T-cell (primary cell): ENCODE data around the gene CRYZ. TPM values are rescaled to one million over a fixed set of nuclear protein-coding genes. Genes with fewer than 3 reads are reported as not detected.

Source experiments
- ATAC-seq, 4 experiments: fragments of 200-7000 bp in 3 of 4; fragments of 150-1000 bp in 1 of 4; cut with Tn5 transposase; replicated peaks in 1 of 4; 1 replicate in 3 of 4; 2 replicates in 1 of 4; pipeline ENCODE4 v1.10.0; 2021; ENCODE audit warnings: moderate library complexity in 3 of 4, mild to moderate bottlenecking in 2 of 4, moderate number of reproducible peaks in 1 of 4
- CTCF ChIA-PET, 2 donors: fragments of 300-600 bp; sonication (Branson Sonifier 250); formaldehyde crosslinking; loops; one replicate each; lab custom pipeline; 2022; ENCODE audit warnings: antibody characterized with exemption in 2 of 2; lab: Charles Lee
- POLR2A ChIA-PET, 2 donors: fragments of 300-600 bp; sonication (Branson Sonifier 250); formaldehyde crosslinking; loops; one replicate each; lab custom pipeline; 2022; ENCODE audit warnings: antibody characterized with exemption in 2 of 2; lab: Charles Lee
- DNase-seq, 35 experiments: peaks; one replicate each; pipeline versions ENCODE4 v3.0.0 to v3.0.0-alpha.2; 2013 to 2023
- H3K27ac ChIP-seq: one replicate; pipeline ENCODE4 v1.5.1; 2013; ENCODE audit warnings: low read length
- H3K27me3 ChIP-seq, 2 experiments: replicated peaks in 1 of 2; 1 replicate in 1 of 2; 2 replicates in 1 of 2; pipeline versions ENCODE4 v1.6.1 to v1.7.0; 2013; ENCODE audit warnings: low read length in 1 of 2, mixed read lengths in 1 of 2; ENCODE audit not compliant: control insufficient read depth in 2 of 2, insufficient read depth in 2 of 2; ENCODE audit errors: extremely low read depth in 1 of 2
- H3K36me3 ChIP-seq, 2 donors: 1 replicate in 1 of 2; 2 replicates in 1 of 2; pipeline versions ENCODE4 v1.6.1 to v1.7.0; 2013; ENCODE audit warnings: low read length in 1 of 2; ENCODE audit not compliant: control insufficient read depth in 2 of 2, insufficient read depth in 1 of 2; ENCODE audit errors: extremely low read depth in 1 of 2
- H3K4me1 ChIP-seq, 2 experiments: 1 replicate in 1 of 2; 2 replicates in 1 of 2; pipeline versions ENCODE4 v1.6.1 to v1.7.0; 2013; ENCODE audit warnings: low read length in 2 of 2, mixed read lengths in 1 of 2; ENCODE audit not compliant: insufficient read depth in 2 of 2, control insufficient read depth in 1 of 2; ENCODE audit errors: extremely low read depth in 1 of 2
- H3K4me3 ChIP-seq, 2 donors: 1 replicate in 1 of 2; 2 replicates in 1 of 2; pipeline versions ENCODE4 v1.5.1 to v1.7.0; 2013; ENCODE audit warnings: mild to moderate bottlenecking in 2 of 2, low read length in 1 of 2, moderate library complexity in 1 of 2; ENCODE audit not compliant: control insufficient read depth in 1 of 2; ENCODE audit errors: extremely low read depth in 1 of 2
- H3K9me3 ChIP-seq: 2 replicates; pipeline ENCODE4 v1.7.0; 2013
- H3K27ac Mint-ChIP-seq, 2 donors: one replicate each; pipeline ENCODE4 v1.8.0; 2020 to 2021; ENCODE audit warnings: mild to moderate bottlenecking in 2 of 2, mixed read lengths in 2 of 2
- H3K27me3 Mint-ChIP-seq, 2 donors: one replicate each; pipeline ENCODE4 v1.8.0; 2021 to 2022; ENCODE audit warnings: mixed read lengths in 2 of 2
- H3K36me3 Mint-ChIP-seq: one replicate; pipeline ENCODE4 v1.8.0; 2021; ENCODE audit warnings: mixed read lengths
- H3K4me1 Mint-ChIP-seq, 3 donors: one replicate each; pipeline ENCODE4 v1.8.0; 2020 to 2022; ENCODE audit warnings: mixed read lengths in 3 of 3, mild to moderate bottlenecking in 1 of 3
- H3K4me3 Mint-ChIP-seq, 3 donors: one replicate each; pipeline ENCODE4 v1.8.0; 2020 to 2022; ENCODE audit warnings: mild to moderate bottlenecking in 3 of 3, mixed read lengths in 3 of 3, moderate library complexity in 3 of 3
- H3K9me3 Mint-ChIP-seq, 3 donors: one replicate each; pipeline ENCODE4 v1.8.0; 2020 to 2022; ENCODE audit warnings: mixed read lengths in 3 of 3
- WGBS: methylation state at CpG from one replicate; pipeline ENCODE4 v1.1.5; 2013; ENCODE audit warnings: missing lambda C conversion rate; ENCODE audit not compliant: insufficient coverage; 5-methylcytosine and 5-hydroxymethylcytosine counted together
- total RNA-seq, 35 experiments: library from RNA in 6 of 35; stranded (reverse) in 6 of 35; fragments of 120-200 nt in 1 of 35; gene quantifications; one replicate each; pipeline versions ENCODE4 v1.2.1 to v1.2.4 and lab custom pipeline; 2013 to 2026

The CRYZ gene
- total RNA-seq, 5 donors from 2014 or later (not counting 1 experiment from before 2014, with no cell fraction given), result 13.5 to 22.2 (median 17.3) TPM

DNA sequence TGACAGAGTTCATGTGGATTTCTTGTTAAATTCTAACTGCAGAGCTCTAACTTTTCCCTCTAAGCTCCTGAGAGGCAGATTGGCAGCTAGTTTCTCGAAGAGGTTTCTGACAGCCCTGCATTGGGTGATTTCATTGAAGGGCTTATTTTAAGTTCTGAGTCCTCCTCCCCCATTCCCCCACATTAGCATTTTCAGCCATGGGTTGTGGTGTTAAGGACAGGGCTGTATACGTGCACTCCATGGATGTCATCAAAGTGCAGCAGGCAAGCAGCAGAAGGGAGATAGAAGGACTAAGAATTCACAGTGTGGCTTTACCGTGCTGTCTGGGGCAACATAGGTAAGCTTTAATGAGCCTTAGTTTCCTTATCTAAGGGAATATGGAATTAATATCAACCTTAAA, 19.0 kb downstream of the CRYZ start:
- peaks cover 0 to 40% of the 10 kb centered on the region in 2 donors for H3K36me3 ChIP-seq
- CTCF ChIA-PET, result interaction anchor here (1.1 to 1.7 kb wide), 3 partner anchors 20 to 25 kb away, joined by 3 to 10 read pairs (median 6); partner anchors contain the start of genes TYW3 (in 2 of the 2) and CRYZ (in 1 of the 2)
- Mint-ChIP-seq H3K27me3 (no peaks in the 10 kb centered on the region), H3K4me3 (no peak overlapping the region), H3K36me3 (peaks cover 34% of the 10 kb centered on the region), H3K27ac (no peak overlapping the region), H3K4me1 (no peaks in the 10 kb centered on the region), H3K9me3 (no peaks in the 10 kb centered on the region)
- no peaks in the 10 kb centered on the region for H3K27me3 ChIP-seq
- DNase-seq (no peak), ATAC-seq (no peak)
- POLR2A ChIA-PET, result no interaction called here
- no peak overlapping the region for H3K27ac ChIP-seq
- no peaks in the 10 kb centered on the region for H3K9me3 ChIP-seq
- H3K4me3 ChIP-seq, result no peak overlapping the region
- WGBS, result no CpG with 5 or more reads among the region's 3 CpGs
- no peaks in the 10 kb centered on the region for H3K4me1 ChIP-seq

DNA sequence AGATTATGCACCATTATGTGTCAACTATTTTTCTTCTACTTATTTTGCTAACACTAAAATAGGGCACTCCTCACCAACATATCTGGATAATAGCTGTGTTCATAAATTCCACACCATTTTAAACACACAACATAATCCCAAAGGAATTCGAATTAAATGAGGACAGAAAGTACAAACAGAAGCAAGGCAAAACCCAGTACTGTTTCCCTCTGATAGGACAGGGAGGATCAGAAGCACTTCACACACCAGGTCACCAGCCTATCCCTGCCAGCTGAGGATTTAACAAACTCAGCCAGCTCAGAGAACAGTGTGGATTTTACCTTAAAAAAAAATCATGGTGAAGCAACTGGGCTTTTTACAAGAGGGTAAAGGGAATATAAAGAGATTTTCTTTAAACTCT, 20.0 kb downstream of the CRYZ start:
- DNase-seq, result no peak
- Mint-ChIP-seq H3K36me3 (peaks cover 44% of the 10 kb centered on the region), H3K4me3 (no peak overlapping the region), H3K9me3 (no peaks in the 10 kb centered on the region), H3K27me3 (no peaks in the 10 kb centered on the region), H3K27ac (no peak overlapping the region), H3K4me1 (no peaks in the 10 kb centered on the region)
- ChIA-PET POLR2A (no interaction called here), CTCF (interaction anchor here in 1 of 2 donors (0.7 kb wide), 1 partner anchor 23 kb away, joined by 3 read pairs; no protein-coding TSS in a partner anchor)
- Histone ChIP-seq H3K4me3 (no peak overlapping the region), H3K27me3 (no peaks in the 10 kb centered on the region), H3K9me3 (no peaks in the 10 kb centered on the region), H3K27ac (no peak overlapping the region), H3K4me1 (no peaks in the 10 kb centered on the region), H3K36me3 (peaks cover 0 to 35% of the 10 kb centered on the region in 2 donors)
- no CpG with 5 or more reads among the region's 1 CpG for WGBS
- ATAC-seq, result no peak

DNA sequence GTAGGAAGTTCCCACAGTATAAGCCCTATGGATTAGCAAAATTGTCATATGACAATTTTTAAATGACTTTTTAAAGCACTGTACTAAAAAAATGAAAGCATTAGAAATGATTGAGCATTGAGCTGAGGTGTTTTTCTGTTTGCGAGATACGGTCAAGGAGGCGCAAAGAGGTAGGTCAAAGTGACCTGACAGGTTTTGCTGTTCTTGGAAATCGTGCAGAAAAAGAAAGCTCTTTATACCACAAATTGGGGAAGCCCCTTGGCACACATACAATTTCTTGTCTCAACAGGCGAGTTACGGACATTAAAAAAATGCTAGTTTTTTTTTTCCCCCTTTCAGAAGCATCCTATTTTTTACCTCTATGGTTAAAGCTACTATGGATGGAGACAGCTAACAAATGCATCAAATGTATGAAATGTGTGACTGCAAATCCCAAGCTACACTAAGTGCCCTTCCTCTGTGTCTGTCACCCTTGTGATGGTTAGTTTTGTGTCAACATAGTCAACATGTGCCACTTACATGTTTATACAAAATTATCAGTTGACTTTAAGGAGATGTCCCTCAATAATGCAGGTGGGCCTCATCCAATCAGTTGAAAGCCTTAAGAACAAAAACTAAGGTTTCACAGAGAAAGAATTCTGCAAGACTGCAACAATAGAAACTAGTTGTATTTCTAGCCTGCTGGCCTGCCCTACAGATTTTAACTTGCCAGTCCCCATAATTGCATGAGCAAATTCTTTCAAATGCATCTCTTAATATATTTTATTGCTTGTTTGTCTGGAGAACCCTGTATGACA, 29.3 kb downstream of the CRYZ start:
- Histone ChIP-seq H3K4me3 (no peak overlapping the region), H3K4me1 (no peaks in the 10 kb centered on the region), H3K27ac (no peak overlapping the region), H3K27me3 (no peaks in the 10 kb centered on the region), H3K36me3 (peaks cover 0 to 10% of the 10 kb centered on the region in 2 donors), H3K9me3 (no peaks in the 10 kb centered on the region)
- H3K27me3 Mint-ChIP-seq, result no peaks in the 10 kb centered on the region
- H3K9me3 Mint-ChIP-seq, result no peaks in the 10 kb centered on the region
- no peaks in the 10 kb centered on the region for H3K4me1 Mint-ChIP-seq
- DNase-seq, result no peak
- WGBS, result no CpG with 5 or more reads among the region's 6 CpGs
- H3K4me3 Mint-ChIP-seq, result no peak overlapping the region
- H3K36me3 Mint-ChIP-seq, result peaks cover 56% of the 10 kb centered on the region
- H3K27ac Mint-ChIP-seq, result no peak overlapping the region
- no peak for ATAC-seq
- CTCF ChIA-PET, result interaction anchor here in 1 of 2 donors (0.8 kb wide), 1 partner anchor 14 kb away, joined by 3 read pairs; no protein-coding TSS in a partner anchor
- POLR2A ChIA-PET, result no interaction called here

DNA sequence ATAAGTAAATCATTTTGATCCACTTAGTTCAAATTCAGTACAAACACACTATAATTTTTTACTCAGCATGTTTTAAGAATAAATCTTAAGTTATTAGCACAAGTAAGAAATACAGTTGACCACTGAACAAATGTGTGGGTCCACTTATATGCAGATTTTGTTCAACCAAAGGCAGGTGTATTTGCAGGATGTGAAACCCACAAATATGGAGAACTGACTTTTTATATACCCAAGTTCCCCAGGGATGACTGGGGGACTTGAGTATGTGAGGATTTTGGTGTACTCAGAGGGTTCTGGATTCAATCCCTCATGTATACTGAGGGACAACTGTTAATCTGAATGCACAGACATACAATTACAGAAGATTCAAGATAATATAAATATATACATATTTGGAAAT, 33.5 kb downstream of the CRYZ start:
- ATAC-seq, result no peak
- H3K4me1 ChIP-seq, result no peaks in the 10 kb centered on the region
- Mint-ChIP-seq H3K36me3 (peaks cover 27% of the 10 kb centered on the region), H3K27me3 (no peaks in the 10 kb centered on the region), H3K9me3 (no peaks in the 10 kb centered on the region), H3K27ac (no peak overlapping the region), H3K4me1 (no peaks in the 10 kb centered on the region), H3K4me3 (no peak overlapping the region)
- H3K36me3 ChIP-seq, result peaks cover 0 to 3% of the 10 kb centered on the region in 2 donors
- H3K27me3 ChIP-seq, result no peaks in the 10 kb centered on the region
- DNase-seq, result no peak
- H3K27ac ChIP-seq, result no peak overlapping the region
- CTCF ChIA-PET, result no interaction called here
- no peaks in the 10 kb centered on the region for H3K9me3 ChIP-seq
- no peak overlapping the region for H3K4me3 ChIP-seq
- POLR2A ChIA-PET, result no interaction called here

DNA sequence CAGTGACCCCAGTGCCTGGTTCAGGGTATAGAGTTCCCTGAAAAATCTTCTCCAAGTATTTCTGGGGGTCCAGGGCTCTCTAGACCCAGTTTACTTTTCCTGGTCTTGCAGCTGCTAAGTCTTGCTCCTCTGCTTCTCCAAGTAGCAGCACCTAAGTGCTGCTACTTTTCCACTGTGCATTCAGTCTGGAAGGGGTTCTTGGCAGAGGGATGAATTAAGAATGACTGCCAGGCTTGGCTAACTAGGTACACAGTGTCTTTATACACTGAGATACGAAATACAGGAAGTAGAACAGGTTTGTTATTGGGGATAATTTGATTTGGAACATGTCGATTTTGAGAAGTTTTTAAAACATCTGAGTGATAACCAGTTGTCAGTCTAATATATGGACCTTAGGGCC, 35.0 kb downstream of the CRYZ start:
- Mint-ChIP-seq H3K9me3 (no peaks in the 10 kb centered on the region), H3K27ac (no peak overlapping the region), H3K4me3 (no peak overlapping the region), H3K27me3 (no peaks in the 10 kb centered on the region), H3K36me3 (peaks cover 12% of the 10 kb centered on the region), H3K4me1 (no peaks in the 10 kb centered on the region)
- Histone ChIP-seq H3K27ac (no peak overlapping the region), H3K36me3 (peaks cover 0 to 3% of the 10 kb centered on the region in 2 donors), H3K4me1 (no peaks in the 10 kb centered on the region), H3K4me3 (no peak overlapping the region), H3K9me3 (no peaks in the 10 kb centered on the region), H3K27me3 (no peaks in the 10 kb centered on the region)
- ChIA-PET CTCF (no interaction called here), POLR2A (no interaction called here)
- 81% methylated on average over 2 of the region's 2 CpGs for WGBS
- ATAC-seq (no peak), DNase-seq (no peak)

DNA sequence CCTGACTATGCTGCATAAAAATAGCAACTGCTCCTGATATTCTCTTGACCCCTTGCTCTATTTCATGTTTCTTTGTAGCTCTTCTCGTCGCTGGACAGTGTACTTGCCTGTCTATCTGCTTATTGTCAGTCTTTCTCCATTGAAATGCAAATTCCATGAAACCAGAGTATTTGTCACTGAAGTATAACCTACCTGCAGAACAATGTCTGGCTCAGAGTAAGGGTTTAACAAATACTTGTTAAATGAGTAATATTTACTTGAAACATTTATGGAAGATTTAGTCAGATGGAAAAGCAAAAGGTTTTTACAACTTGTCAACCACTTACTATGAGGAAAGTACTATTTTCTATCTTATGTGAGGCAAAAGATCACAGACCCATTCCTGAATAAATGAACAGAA, 39.4 kb downstream of the CRYZ start:
- 90% methylated on average over 2 of the region's 2 CpGs for WGBS
- no peaks in the 10 kb centered on the region for H3K27me3 Mint-ChIP-seq
- CTCF ChIA-PET, result interaction anchor here in 1 of 2 donors (0.6 kb wide), 1 partner anchor 1769 kb away, joined by 3 read pairs; no protein-coding TSS in a partner anchor
- Histone ChIP-seq H3K27me3 (no peaks in the 10 kb centered on the region), H3K27ac (no peak overlapping the region), H3K36me3 (no peaks in the 10 kb centered on the region), H3K4me1 (no peaks in the 10 kb centered on the region), H3K4me3 (no peak overlapping the region), H3K9me3 (no peaks in the 10 kb centered on the region)
- H3K9me3 Mint-ChIP-seq, result no peaks in the 10 kb centered on the region
- no peaks in the 10 kb centered on the region for H3K4me1 Mint-ChIP-seq
- no peak overlapping the region for H3K4me3 Mint-ChIP-seq
- POLR2A ChIA-PET, result no interaction called here
- H3K27ac Mint-ChIP-seq, result no peak overlapping the region
- no peaks in the 10 kb centered on the region for H3K36me3 Mint-ChIP-seq
- ATAC-seq (no peak), DNase-seq (no peak)
